Suppressor macrophage treated with lipopolysaccharide for 4 hours (primary cell): ENCODE measurements around the gene TRIM49C.
"Not testable (repeated sequence)": the region's sequence is repeated elsewhere in the genome, so short reads cannot be mapped to it uniquely, and the experiment has no call there.

Experiments used
- DNase-seq: peaks from one replicate; pipeline ENCODE4 v3.0.0-alpha.2; 2020

The TRIM49C gene, protein sequence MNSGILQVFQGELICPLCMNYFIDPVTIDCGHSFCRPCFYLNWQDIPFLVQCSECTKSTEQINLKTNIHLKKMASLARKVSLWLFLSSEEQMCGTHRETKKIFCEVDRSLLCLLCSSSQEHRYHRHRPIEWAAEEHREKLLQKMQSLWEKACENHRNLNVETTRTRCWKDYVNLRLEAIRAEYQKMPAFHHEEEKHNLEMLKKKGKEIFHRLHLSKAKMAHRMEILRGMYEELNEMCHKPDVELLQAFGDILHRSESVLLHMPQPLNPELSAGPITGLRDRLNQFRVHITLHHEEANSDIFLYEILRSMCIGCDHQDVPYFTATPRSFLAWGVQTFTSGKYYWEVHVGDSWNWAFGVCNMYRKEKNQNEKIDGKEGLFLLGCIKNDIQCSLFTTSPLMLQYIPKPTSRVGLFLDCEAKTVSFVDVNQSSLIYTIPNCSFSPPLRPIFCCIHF

DNA sequence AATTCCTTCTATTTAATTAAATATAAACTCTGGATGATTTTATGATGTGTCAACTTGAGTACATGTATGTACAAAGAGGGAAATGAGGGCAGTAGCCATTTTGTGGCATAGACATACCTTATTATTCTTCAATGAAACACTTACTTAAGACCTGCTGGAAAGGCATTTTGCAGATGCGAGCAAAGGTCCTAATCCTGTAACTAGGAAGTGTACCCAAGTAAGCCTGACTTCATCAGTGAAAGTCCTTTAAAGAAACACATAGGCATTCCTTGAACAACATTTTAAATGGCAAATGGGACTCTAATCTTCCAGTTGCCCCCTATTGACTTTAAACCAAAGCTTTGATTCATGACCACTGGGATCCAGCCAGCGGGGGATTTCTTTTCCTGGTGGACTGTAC, at the start of gene TRIM49C:
Gene TRIM49C, plus strand, starts transcription at position 301 of the 400 bp plus-strand sequence. CDS start 4,106 bp downstream, outside the sequence.
- DNase-seq = not testable (repeated sequence)

DNA sequence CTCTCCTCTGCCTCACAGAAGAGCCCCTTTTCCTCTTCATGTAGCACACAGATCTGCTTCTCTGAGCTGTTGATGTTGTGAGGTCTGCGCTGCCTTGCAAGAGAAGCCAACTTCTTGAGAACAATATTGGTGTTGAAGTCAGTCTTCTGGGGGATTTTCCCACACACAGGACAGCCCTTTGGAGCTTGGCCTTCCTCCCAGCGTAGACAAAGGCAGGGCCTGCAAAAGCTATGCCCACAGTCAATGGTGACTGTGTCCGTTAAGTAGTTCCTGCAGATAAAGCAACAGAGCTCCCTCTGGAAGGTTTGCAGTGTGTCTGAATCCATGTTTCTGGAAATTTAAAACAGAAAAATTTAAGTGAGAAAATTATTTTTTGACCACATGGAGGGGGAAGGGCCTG, 6.7 kb upstream of the TRIM49C start:
- not testable (repeated sequence) for DNase-seq

DNA sequence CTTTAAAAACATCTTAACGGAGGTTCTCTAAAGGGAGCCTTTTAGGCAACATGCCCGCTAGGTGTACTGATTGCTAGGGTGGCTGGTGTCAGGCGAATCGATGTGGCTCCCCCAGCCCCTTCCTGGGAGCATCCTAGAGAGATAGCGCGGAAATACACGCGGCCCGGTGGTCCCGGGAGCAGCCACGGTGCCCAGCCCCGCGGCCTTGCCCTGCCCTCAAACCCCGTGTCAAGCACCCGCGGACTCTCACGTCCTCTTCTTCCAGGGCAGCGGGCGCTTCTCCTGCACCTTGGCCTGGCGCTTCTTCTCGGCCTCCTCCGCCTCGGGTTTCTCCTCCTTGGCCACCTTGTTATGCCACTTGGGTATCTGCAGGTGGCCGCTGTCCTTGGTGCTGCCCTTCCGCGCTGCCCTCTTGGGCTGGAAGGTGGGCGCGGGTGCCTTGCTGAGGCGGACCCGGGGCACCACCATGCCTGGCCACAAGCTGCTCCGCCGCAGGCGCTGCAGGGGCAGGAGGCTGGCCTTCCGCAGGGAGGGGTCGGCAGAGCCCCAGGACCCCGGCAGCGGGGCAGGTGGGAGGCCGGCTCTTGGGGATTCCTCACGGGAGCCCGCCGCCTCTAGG, 20.8 kb downstream of the TRIM49C start:
- DNase-seq = not testable (repeated sequence)

DNA sequence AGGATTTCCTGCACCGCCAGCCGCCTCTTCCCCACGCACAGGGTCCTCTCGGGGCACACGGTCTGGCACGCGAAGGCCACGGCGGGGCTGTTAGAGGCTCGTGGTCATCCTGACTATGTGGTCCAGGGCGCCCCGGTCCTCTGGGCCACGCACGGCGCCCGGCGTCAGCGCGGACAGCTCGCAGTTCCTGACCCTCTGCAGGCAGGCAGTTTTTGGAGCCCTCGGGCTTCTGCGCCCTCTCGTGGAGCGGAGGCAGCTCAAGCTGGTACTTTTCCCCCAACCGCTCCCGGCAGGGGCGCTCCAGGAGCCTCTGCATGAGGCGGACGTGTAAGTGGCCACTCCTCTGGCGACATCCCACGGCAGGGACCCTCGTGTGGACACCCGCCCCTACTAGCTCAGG, 21.4 kb downstream of the TRIM49C start:
- not testable (repeated sequence) for DNase-seq

DNA sequence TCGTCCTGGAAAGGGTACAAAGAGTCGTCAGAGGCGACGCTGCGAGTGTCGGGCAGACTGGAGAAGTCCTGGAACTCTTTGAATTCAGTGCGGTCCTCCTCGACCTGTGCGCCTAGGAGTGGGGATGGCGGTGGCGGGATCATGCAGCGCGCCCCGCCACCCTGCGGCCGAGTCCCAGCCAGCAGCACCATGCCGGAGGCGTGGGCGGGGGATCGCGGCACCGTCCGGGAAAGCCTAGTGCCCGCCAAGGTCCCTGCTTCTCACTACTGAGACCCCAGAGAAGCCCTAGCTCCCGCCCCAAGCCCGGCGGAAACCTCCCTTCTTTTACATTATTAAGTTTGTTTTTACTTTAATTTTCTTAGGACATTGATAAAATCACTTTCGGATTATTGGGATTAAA, 22.6 kb downstream of the TRIM49C start:
- DNase-seq = not testable (repeated sequence)

DNA sequence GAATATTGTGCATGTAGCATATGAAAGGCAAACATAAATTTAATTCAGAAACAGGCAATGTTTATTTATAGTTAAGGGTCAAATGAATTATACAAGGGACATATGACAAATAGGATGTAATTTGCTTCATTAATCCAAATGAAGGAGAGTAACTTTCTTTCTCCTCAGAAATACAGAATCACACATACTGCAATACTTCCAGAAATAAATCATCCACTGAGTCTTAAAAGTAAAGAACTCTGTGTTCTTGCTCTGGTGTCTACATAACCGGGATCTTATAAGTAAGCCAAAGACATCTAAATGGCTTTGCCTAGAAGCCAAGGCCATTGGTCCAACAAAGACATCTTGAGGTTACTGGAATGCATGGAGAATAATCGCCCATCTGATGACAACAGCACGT, 54.7 kb downstream of the TRIM49C start, which contains the start of gene UBTFL1:
Gene UBTFL1, plus strand, starts transcription at position 301 of the 400 bp plus-strand sequence. Its CDS starts 0 bp downstream, at position 301.
- not testable (repeated sequence) for DNase-seq

DNA sequence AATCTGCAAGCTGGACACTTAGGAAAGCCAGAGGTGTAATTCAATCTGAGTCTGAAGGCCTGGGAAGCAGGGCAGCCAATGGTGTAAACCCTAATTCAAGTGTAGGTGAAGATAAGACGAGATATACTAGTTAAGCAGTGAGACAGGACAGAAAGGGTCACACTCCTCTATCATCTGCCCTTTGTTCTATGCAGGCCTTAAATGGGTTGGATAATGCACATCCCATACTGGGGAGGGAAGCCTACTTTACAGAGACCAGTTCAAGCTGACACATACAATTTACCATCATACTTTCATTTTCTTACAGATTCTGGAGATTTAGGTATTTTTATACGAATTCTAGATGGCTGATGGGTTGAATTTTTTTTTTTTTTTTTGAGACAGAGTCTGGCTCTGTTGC, 57.8 kb downstream of the TRIM49C start:
- DNase-seq = not testable (repeated sequence)
